Measurements from ENCODE around the gene UBL4A. TPM values are rescaled to one million over a fixed set of nuclear protein-coding genes. Genes with fewer than 3 reads are reported as not detected.

The UBL4A gene
- total and polyA plus RNA-seq, 2 donors (not counting 3 experiments of a cell fraction or from before 2014, with no cell fraction given) = 25.3 to 31.4 TPM

- peaks cover 12% of the 10 kb centered on the region for H3K4me1 ChIP-seq (ENCODE audit: control insufficient read depth, extremely low read depth, insufficient read depth, low read length)
- no peak for FAIRE-seq
- H3K36me3 ChIP-seq (ENCODE audit: control insufficient read depth in 2 of 2, extremely low read depth in 1 of 2, insufficient read depth in 2 of 2, low read length in 2 of 2) = no peaks in the 10 kb centered on the region
- no peak overlapping the region for H3K27ac ChIP-seq (ENCODE audit: insufficient read depth, low read depth, low read length)
- H3K9me1 ChIP-seq (replicated peaks; ENCODE audit: control insufficient read depth, extremely low read depth, insufficient read depth, low read length) = no peaks in the 10 kb centered on the region
- no peaks in the 10 kb centered on the region for H3K27me3 ChIP-seq (ENCODE audit: control insufficient read depth in 2 of 2, insufficient read depth in 2 of 2, low read length in 2 of 2)
- no peak overlapping the region for H3K4me3 ChIP-seq (replicated peaks in 1 of 3; ENCODE audit: insufficient read depth in 1 of 3, low read depth in 1 of 3, low read length in 3 of 3)
- no peak for DNase-seq (ENCODE audit: low read depth, low spot score)
- H3K9ac ChIP-seq (replicated peaks; ENCODE audit: extremely low read depth, insufficient read depth, low read length) = no peak overlapping the region
- peaks cover 10% of the 10 kb centered on the region for H3K79me2 ChIP-seq (ENCODE audit: control insufficient read depth, insufficient read depth, low read length)
- H2AFZ ChIP-seq (ENCODE audit: low read depth, low read length) = no peak overlapping the region
- no peaks in the 10 kb centered on the region for H4K20me1 ChIP-seq (replicated peaks; ENCODE audit: control insufficient read depth, extremely low read depth, insufficient read depth, low read length)
- H3K4me2 ChIP-seq (ENCODE audit: insufficient read depth, low read length) = no peak overlapping the region
- H3K9me3 ChIP-seq (replicated peaks; ENCODE audit: control insufficient read depth, insufficient read depth, low read length) = no peaks in the 10 kb centered on the region
- ChIA-PET CTCF (interaction anchor here (1.0 kb wide), 1 partner anchor 46 kb away, joined by 3 read pairs; no protein-coding TSS in a partner anchor), POLR2A (no interaction called here)
- intact Hi-C loops (cut with micrococcal nuclease) = no loop called here
- TF ChIP-seq POLR2AphosphoS5 (IDR thresholded peaks at IDR 0.05; ENCODE audit: insufficient read depth, low read depth, low read length) = no peak
- TF ChIP-seq MAX (IDR thresholded peaks at IDR 0.05; ENCODE audit: insufficient read depth, insufficient read length) = no peak
- dilution Hi-C loops (cut with MboI; ENCODE audit: extremely low pct_ligation_motif_present, low sequenced_read_pairs) = no loop called here
- BruUV-seq (replicated peaks) = no TSS peak
Measured at GRCh38 chrX:154481195-154481594, 5.2 kb downstream of the UBL4A start.

- H3K4me1 ChIP-seq (ENCODE audit: control insufficient read depth, extremely low read depth, insufficient read depth, low read length) = peaks cover 9% of the 10 kb centered on the region
- DNase-seq (ENCODE audit: low read depth, low spot score) (peak; percentile 92), FAIRE-seq (peak; percentile 84)
- H2AFZ ChIP-seq (ENCODE audit: low read depth, low read length) = peak within 1 kb of the TSS; percentile 76
- H3K27me3 ChIP-seq (ENCODE audit: control insufficient read depth in 2 of 2, insufficient read depth in 2 of 2, low read length in 2 of 2) = no peaks in the 10 kb centered on the region
- H3K4me3 ChIP-seq (replicated peaks in 1 of 3; ENCODE audit: insufficient read depth in 1 of 3, low read depth in 1 of 3, low read length in 3 of 3) = peak within 1 kb of the TSS; percentile 39 to 56 (median 48)
- H3K9me1 ChIP-seq (replicated peaks; ENCODE audit: control insufficient read depth, extremely low read depth, insufficient read depth, low read length) = no peaks in the 10 kb centered on the region
- intact Hi-C loops (cut with micrococcal nuclease) (loop anchor here (2.0 to 5.0 kb wide), 3 partner anchors 20 to 38 kb away; partner anchors contain the start of genes FAM3A, FAM50A and PLXNA3), dilution Hi-C loops (cut with MboI; ENCODE audit: extremely low pct_ligation_motif_present, low sequenced_read_pairs) (no loop called here)
- no peaks in the 10 kb centered on the region for H3K36me3 ChIP-seq (ENCODE audit: control insufficient read depth in 2 of 2, extremely low read depth in 1 of 2, insufficient read depth in 2 of 2, low read length in 2 of 2)
- CTCF ChIA-PET = no interaction called here
- no TSS peak for BruUV-seq (replicated peaks)
- no peak for TF ChIP-seq MYC (IDR thresholded peaks at IDR 0.05; ENCODE audit: low read depth, low read length)
- peak; percentile 25 for TF ChIP-seq POLR2A (IDR thresholded peaks at IDR 0.05; ENCODE audit: low read depth, low read length)
- peak; percentile 58 for TF ChIP-seq POLR2AphosphoS5 (IDR thresholded peaks at IDR 0.05; ENCODE audit: insufficient read depth, low read depth, low read length)
- no peak for TF ChIP-seq JUN (IDR thresholded peaks at IDR 0.05; ENCODE audit: borderline replicate concordance, insufficient read depth, insufficient read length, low read depth)
- peak; percentile 47 for TF ChIP-seq MAX (IDR thresholded peaks at IDR 0.05; ENCODE audit: insufficient read depth, insufficient read length)
- no peaks in the 10 kb centered on the region for H3K79me2 ChIP-seq (ENCODE audit: control insufficient read depth, insufficient read depth, low read length)
- POLR2A ChIA-PET = interaction anchor here (0.7 to 1.1 kb wide), 3 partner anchors 8 to 57 kb away, joined by 3 to 7 read pairs (median 7); partner anchors contain the start of gene SLC10A3
- no peaks in the 10 kb centered on the region for H4K20me1 ChIP-seq (replicated peaks; ENCODE audit: control insufficient read depth, extremely low read depth, insufficient read depth, low read length)
- H3K9ac ChIP-seq (replicated peaks; ENCODE audit: extremely low read depth, insufficient read depth, low read length) = peak within 1 kb of the TSS; percentile 47
- H3K4me2 ChIP-seq (ENCODE audit: insufficient read depth, low read length) = peak within 1 kb of the TSS; percentile 76
- peak within 1 kb of the TSS; percentile 41 for H3K27ac ChIP-seq (ENCODE audit: insufficient read depth, low read depth, low read length)
- H3K9me3 ChIP-seq (replicated peaks; ENCODE audit: control insufficient read depth, insufficient read depth, low read length) = no peaks in the 10 kb centered on the region
Measured at GRCh38 chrX:154478728-154479622, 7.4 kb downstream of the UBL4A start, which contains the start of gene LAGE3. TSS of gene LAGE3 (minus strand) at chrX:154479281. CDS start at chrX:154478915, 366 bp downstream.
